Transverse colon (tissue), 4 donors: ENCODE data around the gene FITM1. TPM values are rescaled to one million over a fixed set of nuclear protein-coding genes. Genes with fewer than 3 reads are reported as not detected.
A peak's percentile ranks its signal among the peaks of the same experiment; 100 is the strongest.

ENCODE experiments used
- DNase-seq: peaks from one replicate; pipeline ENCODE4 v3.0.0-alpha.2; 2019
- H3K27ac ChIP-seq, 4 donors: fragments of 200-600 bp; sonication (generic); 2 replicates each; pipeline ENCODE4 v1.5.1; 2016 to 2018; ENCODE audit warnings: inconsistent platforms in 4 of 4
- H3K27me3 ChIP-seq: fragments of 200-600 bp; sonication (generic); 2 replicates; pipeline ENCODE4 v1.5.1; 2017; ENCODE audit warnings: inconsistent platforms
- H3K36me3 ChIP-seq, 4 donors: fragments of 200-600 bp; sonication (generic); 2 replicates each; pipeline ENCODE4 v1.5.1; 2017 to 2019; ENCODE audit warnings: inconsistent platforms in 4 of 4
- H3K4me1 ChIP-seq, 4 donors: fragments of 200-600 bp; sonication (generic); 2 replicates each; pipeline ENCODE4 v1.5.1; 2017 to 2020; ENCODE audit warnings: inconsistent platforms in 4 of 4
- H3K4me3 ChIP-seq, 4 donors: fragments of 200-600 bp; sonication (generic); 1 replicate in 1 of 4; 2 replicates in 3 of 4; pipeline versions ENCODE4 v1.5.1 to v1.6.1; 2017 to 2019; ENCODE audit warnings: inconsistent platforms in 4 of 4
- H3K9me3 ChIP-seq, 2 donors: fragments of 200-600 bp; sonication (generic); 2 replicates each; pipeline ENCODE4 v1.5.1; 2017 to 2019; ENCODE audit warnings: inconsistent platforms in 2 of 2
- CTCF ChIP-seq, 5 experiments: fragments of 200-600 bp in 3 of 5; fragments of 450-650 bp in 2 of 5; sonication (generic) in 3 of 5; IDR thresholded peaks; 1 replicate in 2 of 5; 2 replicates in 3 of 5; pipeline ENCODE4 v1.5.1; 2016 to 2017; ENCODE audit warnings: antibody characterized with exemption in 5 of 5, inconsistent platforms in 3 of 5, mild to moderate bottlenecking in 2 of 5, moderate library complexity in 1 of 5
- EP300 ChIP-seq: sonication (generic); formaldehyde crosslinking; IDR thresholded peaks from one replicate; pipeline ENCODE4 v1.6.1; 2017; ENCODE audit warnings: antibody characterized with exemption, low read depth
- POLR2A ChIP-seq: fragments of 450-650 bp; IDR thresholded peaks from one replicate; pipeline ENCODE4 v1.6.1; 2016; ENCODE audit warnings: antibody characterized with exemption, mild to moderate bottlenecking, moderate library complexity
- POLR2AphosphoS5 ChIP-seq, 3 donors: sonication (generic); formaldehyde crosslinking; IDR thresholded peaks; one replicate each; pipeline ENCODE4 v1.6.1; 2016; ENCODE audit warnings: antibody characterized with exemption in 3 of 3
- WGBS, 2 donors: methylation state at CpG; one replicate each; pipeline ENCODE4 v1.1.5; 2018; ENCODE audit warnings: low coverage in 1 of 2; 5-methylcytosine and 5-hydroxymethylcytosine counted together
- in situ Hi-C, 4 donors: fragments of 200-750 bp; cut with MboI; loops; one replicate each; pipeline versions ENCODE4 v1.15.0 to v1.15.1; 2017; ENCODE audit warnings: low sequenced_read_pairs in 3 of 4, low pct_ligation_motif_present in 1 of 4, low pct_unique_long_range_greater_than_20kb in 1 of 4
- intact Hi-C: fragments of 100-400 bp; cut with DNase I; formaldehyde crosslinking; loops from one replicate; pipeline ENCODE4 v1.15.1; 2023; ENCODE audit warnings: low total_unique reads
- total RNA-seq, 4 donors: library from RNA; depleted of rRNA; stranded (reverse); fragments of >200 nt; gene quantifications; one replicate each; pipeline ENCODE4 v1.1.0, GENCODE V29; 2016

Gene FITM1
- total RNA-seq, 4 donors from 2014 or later, result 1.4 to 1.6 TPM; not detected in 2

GRCh38 chr14:24178399-24179178 is 48.1 kb downstream of the FITM1 start:
- no peaks in the 10 kb centered on the region for H3K9me3 ChIP-seq
- in situ Hi-C loops, result no loop called here
- no peak overlapping the region for H3K4me3 ChIP-seq
- WGBS, 2 donors, result 89 to 90% methylated on average over 2 to 12 of the region's 12 CpGs
- no peak for DNase-seq
- no peaks in the 10 kb centered on the region for H3K27me3 ChIP-seq
- intact Hi-C loops, result no loop called here
- TF ChIP-seq EP300, result no peak
- no peak for TF ChIP-seq CTCF (IDR thresholded peaks at IDR 0.05)
- no peak for TF ChIP-seq POLR2AphosphoS5 (IDR thresholded peaks at IDR 0.05)
- TF ChIP-seq POLR2A, result no peak
- H3K4me1 ChIP-seq, result peaks cover 5 to 11% (median 6%) of the 10 kb centered on the region in 4 donors
- peaks cover 0 to 22% (median 4%) of the 10 kb centered on the region in 4 donors for H3K36me3 ChIP-seq
- peak overlapping the region; percentile 68 to 78 (median 72) for H3K27ac ChIP-seq

- 88% methylated on average over 14 of the region's 14 CpGs; no CpG with 5 or more reads in 1 of the 2 donors for WGBS, 2 donors
- peaks cover 0 to 30% (median 3%) of the 10 kb centered on the region in 4 donors for H3K36me3 ChIP-seq
- DNase-seq, result no peak
These were observed 49.0 kb downstream of the FITM1 start for GRCh38 chr14:24179294-24179960.

GRCh38 chr14:24179961-24180796 is 49.7 kb downstream of the FITM1 start:
- no peak overlapping the region for H3K4me3 ChIP-seq
- peaks cover 5 to 11% (median 6%) of the 10 kb centered on the region in 4 donors for H3K4me1 ChIP-seq
- no peaks in the 10 kb centered on the region for H3K27me3 ChIP-seq
- H3K27ac ChIP-seq, result peak overlapping the region; percentile 68 to 78 (median 72)
- intact Hi-C loops, result no loop called here
- TF ChIP-seq CTCF (IDR thresholded peaks at IDR 0.05) (no peak), POLR2AphosphoS5 (IDR thresholded peaks at IDR 0.05) (no peak), EP300 (no peak), POLR2A (no peak)
- H3K9me3 ChIP-seq, result no peaks in the 10 kb centered on the region
- DNase-seq, result no peak
- WGBS, 2 donors, result 53 to 62% methylated on average over 3 to 18 of the region's 18 CpGs
- H3K36me3 ChIP-seq, result peaks cover 0 to 33% (median 3%) of the 10 kb centered on the region in 4 donors
- in situ Hi-C loops, result no loop called here

More at GRCh38 chr14:24179294-24179960, 49.0 kb downstream of the FITM1 start:
- Histone ChIP-seq H3K27ac (peak overlapping the region; percentile 68 to 78 (median 72)), H3K4me3 (no peak overlapping the region), H3K27me3 (no peaks in the 10 kb centered on the region), H3K4me1 (peaks cover 5 to 11% (median 6%) of the 10 kb centered on the region in 4 donors), H3K9me3 (no peaks in the 10 kb centered on the region)
- TF ChIP-seq POLR2A (no peak), EP300 (no peak), CTCF (IDR thresholded peaks at IDR 0.05) (no peak), POLR2AphosphoS5 (IDR thresholded peaks at IDR 0.05) (no peak)
- intact Hi-C loops, result no loop called here
- in situ Hi-C loops, result no loop called here
